BJ (cell line): ENCODE measurements around the gene PHC2. TPM values are rescaled to one million over a fixed set of nuclear protein-coding genes. Genes with fewer than 3 reads are reported as not detected.

Experiments
- CTCF ChIA-PET: fragments of 350-600 bp; formaldehyde crosslinking; extraction: SDS; loops from one replicate; lab custom pipeline; 2021; ENCODE audit warnings: antibody characterized with exemption, inconsistent platforms; lab: Yijun Ruan, JAX
- POLR2A ChIA-PET: fragments of 300-600 bp; sonication (Branson Sonifier 250); formaldehyde crosslinking; extraction: SDS; loops from one replicate; lab custom pipeline; 2021; ENCODE audit warnings: antibody characterized with exemption; lab: Charles Lee
- DNase-seq: peaks from one replicate; pipeline ENCODE4 v3.0.0-alpha.2; 2011; ENCODE audit warnings: low read depth
- H3K27me3 ChIP-seq: 2 replicates; pipeline ENCODE4 v1.6.0; 2011; ENCODE audit warnings: low read length; ENCODE audit not compliant: control insufficient read depth, insufficient read depth
- H3K36me3 ChIP-seq: 2 replicates; pipeline ENCODE4 v1.5.1; 2011; ENCODE audit warnings: low read length; ENCODE audit not compliant: control insufficient read depth, insufficient read depth
- H3K4me3 ChIP-seq: 2 replicates; pipeline ENCODE4 v1.5.1; 2011; ENCODE audit warnings: low read depth, mild to moderate bottlenecking, control low read depth, low read length
- CTCF ChIP-seq: IDR thresholded peaks from 2 replicates; pipeline ENCODE4 v1.5.1; 2011; ENCODE audit warnings: low read depth, mild to moderate bottlenecking, control low read depth, inconsistent platforms, low read length, moderate library complexity; ENCODE audit not compliant: insufficient read depth
- polyA plus RNA-seq: library from polyadenylated mRNA; depleted of rRNA; stranded (reverse); fragments of >200 nt; gene quantifications from 2 replicates; pipeline ENCODE4 v1.2.3, GENCODE V29; 2011

PHC2 gene
- polyA plus RNA-seq, 1 experiment = 62.0 TPM

DNA sequence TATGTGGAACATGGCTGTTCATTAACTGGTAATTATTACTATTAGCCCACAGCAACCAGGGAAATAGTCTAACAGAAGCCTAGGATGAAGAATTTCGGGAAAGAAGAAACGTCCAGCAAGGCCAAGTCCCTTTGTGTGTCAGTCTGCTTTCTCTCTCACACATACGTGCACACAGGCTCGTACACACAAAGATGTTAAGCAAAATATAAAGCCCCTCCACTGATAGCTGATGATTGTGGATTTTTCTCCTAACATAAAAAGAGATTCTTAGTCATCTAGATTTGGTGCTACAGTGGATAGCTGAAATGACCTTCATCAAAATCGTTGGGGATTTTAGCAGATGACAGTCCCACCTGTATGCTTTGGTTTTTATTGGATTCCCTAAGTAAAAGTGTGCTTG lies 67.9 kb downstream of the PHC2 start:
- ChIA-PET POLR2A (no interaction called here), CTCF (interaction anchor here (1.2 to 19.9 kb wide), 2 partner anchors 67 to 91 kb away, joined by 4 to 203 read pairs; no protein-coding TSS in a partner anchor)
- TF ChIP-seq CTCF = no peak
- Histone ChIP-seq H3K36me3 (peaks cover 3% of the 10 kb centered on the region), H3K27me3 (no peaks in the 10 kb centered on the region), H3K4me3 (no peak overlapping the region)
- DNase-seq = no peak

DNA sequence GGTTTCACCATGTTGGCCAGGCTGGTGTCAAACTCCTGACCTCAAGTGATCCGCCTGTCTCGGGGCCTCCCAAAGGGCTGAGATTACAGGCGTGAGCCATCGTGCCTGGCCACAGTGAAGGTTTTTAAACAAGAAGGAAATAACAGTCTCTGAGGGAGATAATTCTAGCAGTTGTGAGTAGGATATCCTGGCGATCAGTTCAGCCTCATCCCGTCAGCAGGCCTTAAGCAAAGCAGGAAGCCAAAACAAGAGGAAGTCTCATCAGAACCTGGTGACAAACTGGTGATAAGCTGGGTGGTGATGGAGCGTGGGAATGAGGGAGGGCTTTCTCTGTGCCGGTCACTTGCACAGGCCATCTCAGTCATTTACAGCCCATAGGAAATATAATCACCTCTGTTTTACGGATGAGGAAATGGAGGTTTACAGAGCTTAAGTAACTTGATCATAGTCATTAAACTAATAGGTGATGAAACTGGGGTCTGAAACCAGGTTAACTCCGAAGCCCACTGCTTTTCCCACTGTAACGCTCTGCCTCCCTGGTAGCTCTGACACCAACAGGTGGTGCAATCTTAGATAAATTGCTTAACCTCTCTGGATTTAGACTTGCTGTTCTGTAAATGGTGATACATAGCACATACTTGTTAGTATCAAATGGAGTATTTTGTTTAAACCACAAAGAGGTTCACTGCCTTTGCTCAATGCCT lies 69.2 kb downstream of the PHC2 start:
- ChIA-PET CTCF (interaction anchor here (19.9 kb wide), 1 partner anchor 65 kb away, joined by 203 read pairs; no protein-coding TSS in a partner anchor), POLR2A (interaction anchor here (0.5 kb wide), 1 partner anchor 26 kb away, joined by 5 read pairs; no protein-coding TSS in a partner anchor)
- H3K27me3 ChIP-seq = no peaks in the 10 kb centered on the region
- no peak for DNase-seq
- H3K4me3 ChIP-seq = no peak overlapping the region
- TF ChIP-seq CTCF = no peak
- H3K36me3 ChIP-seq = peaks cover 2% of the 10 kb centered on the region

- Histone ChIP-seq H3K36me3 (peaks cover 2% of the 10 kb centered on the region), H3K27me3 (no peaks in the 10 kb centered on the region), H3K4me3 (no peak overlapping the region)
- ChIA-PET POLR2A (no interaction called here), CTCF (interaction anchor here (0.8 to 19.9 kb wide), 4 partner anchors 9 to 64 kb away, joined by 3 to 203 read pairs (median 4); no protein-coding TSS in a partner anchor)
- no peak for TF ChIP-seq CTCF
- no peak for DNase-seq
Measured at GRCh38 chr1:33360367-33360766, 70.5 kb downstream of the PHC2 start.

DNA sequence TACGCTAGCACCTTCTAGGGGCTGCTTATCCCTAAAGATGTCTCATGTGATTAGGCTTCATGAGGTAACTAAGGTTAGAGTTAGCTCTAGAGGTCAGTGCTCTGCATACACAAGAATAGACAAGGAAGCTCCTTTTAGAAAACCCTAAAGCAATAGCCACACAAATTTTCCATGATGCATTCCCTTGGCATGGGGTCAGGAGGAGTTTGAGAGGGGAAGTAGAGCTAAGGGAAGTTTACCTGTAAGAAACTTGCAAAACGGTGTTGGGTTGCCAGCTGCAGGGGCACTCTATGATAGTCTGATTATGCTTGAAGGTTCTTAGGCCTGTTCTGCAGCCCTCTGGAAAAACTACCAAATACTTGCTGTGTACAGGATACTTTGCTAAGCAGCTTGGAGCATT lies 71.0 kb downstream of the PHC2 start:
- no peak for DNase-seq
- Histone ChIP-seq H3K4me3 (no peak overlapping the region), H3K27me3 (no peaks in the 10 kb centered on the region), H3K36me3 (peaks cover 3% of the 10 kb centered on the region)
- CTCF ChIA-PET = interaction anchor here (0.8 to 19.9 kb wide), 4 partner anchors 9 to 64 kb away, joined by 3 to 203 read pairs (median 4); no protein-coding TSS in a partner anchor
- no peak for TF ChIP-seq CTCF
- POLR2A ChIA-PET = no interaction called here

- H3K27me3 ChIP-seq = no peaks in the 10 kb centered on the region
- H3K4me3 ChIP-seq = no peak overlapping the region
- TF ChIP-seq CTCF = no peak
- ChIA-PET CTCF (interaction anchor here (1.0 to 19.9 kb wide), 4 partner anchors 8 to 63 kb away, joined by 3 to 203 read pairs (median 4); no protein-coding TSS in a partner anchor), POLR2A (no interaction called here)
- H3K36me3 ChIP-seq = peaks cover 5% of the 10 kb centered on the region
- DNase-seq = no peak
Measured at GRCh38 chr1:33358795-33359503, 71.9 kb downstream of the PHC2 start.
